BJ (cell line): ENCODE results near the gene FOXP1. TPM values are rescaled to one million over a fixed set of nuclear protein-coding genes. Genes with fewer than 3 reads are reported as not detected.

Source experiments
- CTCF ChIA-PET: fragments of 350-600 bp; formaldehyde crosslinking; extraction: SDS; loops from one replicate; lab custom pipeline; 2021; ENCODE audit warnings: antibody characterized with exemption, inconsistent platforms; lab: Yijun Ruan, JAX
- POLR2A ChIA-PET: fragments of 300-600 bp; sonication (Branson Sonifier 250); formaldehyde crosslinking; extraction: SDS; loops from one replicate; lab custom pipeline; 2021; ENCODE audit warnings: antibody characterized with exemption; lab: Charles Lee
- DNase-seq: peaks from one replicate; pipeline ENCODE4 v3.0.0-alpha.2; 2011; ENCODE audit warnings: low read depth
- H3K27me3 ChIP-seq: 2 replicates; pipeline ENCODE4 v1.6.0; 2011; ENCODE audit warnings: low read length; ENCODE audit not compliant: control insufficient read depth, insufficient read depth
- H3K36me3 ChIP-seq: 2 replicates; pipeline ENCODE4 v1.5.1; 2011; ENCODE audit warnings: low read length; ENCODE audit not compliant: control insufficient read depth, insufficient read depth
- H3K4me3 ChIP-seq: 2 replicates; pipeline ENCODE4 v1.5.1; 2011; ENCODE audit warnings: low read depth, mild to moderate bottlenecking, control low read depth, low read length
- CTCF ChIP-seq: IDR thresholded peaks from 2 replicates; pipeline ENCODE4 v1.5.1; 2011; ENCODE audit warnings: low read depth, mild to moderate bottlenecking, control low read depth, inconsistent platforms, low read length, moderate library complexity; ENCODE audit not compliant: insufficient read depth
- polyA plus RNA-seq: library from polyadenylated mRNA; depleted of rRNA; stranded (reverse); fragments of >200 nt; gene quantifications from 2 replicates; pipeline ENCODE4 v1.2.3, GENCODE V29; 2011

FOXP1 gene
- polyA plus RNA-seq, 1 experiment = 37.0 TPM

- no peak for DNase-seq
- Histone ChIP-seq H3K27me3 (no peaks in the 10 kb centered on the region), H3K4me3 (no peak overlapping the region), H3K36me3 (peaks cover 14% of the 10 kb centered on the region)
- POLR2A ChIA-PET = interaction anchor here (0.6 kb wide), 1 partner anchor 136 kb away, joined by 3 read pairs; no protein-coding TSS in a partner anchor
- CTCF ChIA-PET = no interaction called here
- no peak for TF ChIP-seq CTCF
Measured at GRCh38 chr3:70973558-70973957, 610.0 kb downstream of the FOXP1 start.

GRCh38 chr3:70972855-70973254, 610.7 kb downstream of the FOXP1 start:
- H3K4me3 ChIP-seq = no peak overlapping the region
- H3K27me3 ChIP-seq = no peaks in the 10 kb centered on the region
- no peak for TF ChIP-seq CTCF
- POLR2A ChIA-PET = no interaction called here
- CTCF ChIA-PET = no interaction called here
- DNase-seq = no peak
- peaks cover 12% of the 10 kb centered on the region for H3K36me3 ChIP-seq

GRCh38 chr3:70970952-70971351, 612.6 kb downstream of the FOXP1 start:
- no peaks in the 10 kb centered on the region for H3K27me3 ChIP-seq
- no peak for TF ChIP-seq CTCF
- H3K4me3 ChIP-seq = no peak overlapping the region
- peaks cover under 1% of the 10 kb centered on the region for H3K36me3 ChIP-seq
- ChIA-PET POLR2A (no interaction called here), CTCF (no interaction called here)
- DNase-seq = no peak

- TF ChIP-seq CTCF = no peak
- H3K36me3 ChIP-seq = peaks cover 1% of the 10 kb centered on the region; the same call in 1 of the 2 replicates
- no peaks in the 10 kb centered on the region for H3K27me3 ChIP-seq
- H3K4me3 ChIP-seq = no peak overlapping the region
- CTCF ChIA-PET = no interaction called here
- POLR2A ChIA-PET = no interaction called here
- no peak for DNase-seq
Measured at GRCh38 chr3:70970171-70970570, 613.4 kb downstream of the FOXP1 start.

DNA sequence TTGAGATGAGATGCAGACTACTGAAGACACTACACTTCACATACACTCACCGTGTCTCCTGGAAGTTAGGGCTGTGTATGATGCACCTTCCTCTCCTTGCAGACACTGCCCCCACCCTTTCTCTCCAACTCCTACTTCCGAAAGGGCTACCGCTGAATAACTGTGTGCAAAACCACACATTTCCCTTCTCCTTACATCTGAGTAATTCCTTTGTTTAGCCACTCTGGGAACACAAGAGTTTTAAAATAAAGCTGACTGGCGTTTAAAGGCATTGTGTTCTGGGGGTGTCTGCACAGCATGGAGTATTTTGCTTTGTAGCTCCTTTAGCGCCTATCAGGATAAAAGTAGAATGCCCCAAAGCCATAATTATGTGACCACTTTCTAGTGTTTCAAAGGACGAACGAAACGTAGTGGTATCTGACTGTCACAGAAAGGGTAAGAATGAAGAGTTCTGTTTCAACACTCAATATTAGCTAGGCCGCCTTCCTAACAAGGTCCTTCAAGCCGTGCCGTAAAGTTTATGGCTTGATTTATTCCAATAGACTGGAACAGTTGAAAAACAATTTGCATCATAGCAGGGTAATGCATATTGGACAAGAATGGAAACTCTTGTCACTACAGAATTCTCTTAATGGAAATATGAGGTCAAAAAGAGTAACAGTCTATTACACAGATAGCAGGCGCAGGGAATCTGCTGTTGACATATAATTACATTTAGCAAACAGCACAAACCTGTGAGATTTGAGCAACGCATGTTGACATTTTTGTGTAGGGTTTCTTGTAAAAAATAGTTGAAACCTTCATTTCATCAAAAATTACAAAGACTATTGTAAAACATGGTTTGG, 619.9 kb downstream of the FOXP1 start:
- no peak for DNase-seq
- H3K4me3 ChIP-seq = no peak overlapping the region
- H3K36me3 ChIP-seq = peaks cover 10% of the 10 kb centered on the region
- ChIA-PET POLR2A (no interaction called here), CTCF (no interaction called here)
- H3K27me3 ChIP-seq = no peaks in the 10 kb centered on the region
- no peak for TF ChIP-seq CTCF
